NCI-H748 treated with DMSO at 0.1 percent for 48 hours (cell line): Measurements from ENCODE around the gene CCDC30.
"Not testable (repeated sequence)": the region's sequence is repeated elsewhere in the genome, so short reads cannot be mapped to it uniquely, and the experiment has no call there.

Source experiments
- DNase-seq: peaks from one replicate; lab custom pipeline; 2025; lab: John Stamatoyannopoulos, UW

The CCDC30 gene

GRCh38 chr1:42453386-42453785, 9.7 kb upstream of the CCDC30 start:
- DNase-seq = no peak

- no peak for DNase-seq
Measured at GRCh38 chr1:42454403-42454802, 8.7 kb upstream of the CCDC30 start.

DNA sequence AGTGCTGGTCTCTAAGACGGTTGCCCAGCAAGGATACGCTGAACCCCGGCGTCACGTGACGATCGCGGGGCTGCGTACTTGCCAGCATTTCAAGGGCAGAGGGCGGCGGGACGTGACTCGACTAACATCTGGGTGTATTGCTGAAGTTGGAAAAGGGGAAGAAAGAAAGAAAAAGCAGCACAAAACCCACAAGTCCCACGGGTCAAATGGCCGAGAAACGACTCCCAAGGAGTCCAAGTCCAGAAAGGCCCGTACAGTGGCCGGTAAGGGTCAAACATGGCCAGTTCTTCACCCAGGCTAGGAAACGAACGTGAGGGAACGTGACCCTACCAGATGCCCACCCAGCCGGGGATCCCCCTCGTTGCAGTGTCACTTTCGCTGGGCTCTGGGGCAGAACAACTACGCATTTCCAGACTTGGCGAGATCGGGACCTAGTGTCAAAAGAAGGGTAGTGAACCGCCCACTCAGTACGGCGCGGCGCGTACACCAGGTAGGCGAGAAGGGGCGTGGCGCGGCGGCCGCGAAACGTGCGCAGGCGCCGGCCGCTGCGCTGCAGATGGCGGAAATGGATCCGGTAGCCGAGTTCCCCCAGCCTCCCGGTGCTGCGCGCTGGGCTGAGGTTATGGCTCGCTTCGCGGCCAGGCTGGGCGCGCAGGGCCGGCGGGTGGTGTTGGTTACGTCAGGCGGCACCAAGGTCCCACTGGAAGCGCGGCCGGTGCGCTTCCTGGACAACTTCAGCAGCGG, 6.9 kb upstream of the CCDC30 start, which contains the start of the genes PPCS and ZMYND12:
PPCS (plus strand) TSS at position 534 of the 744 bp plus-strand sequence; CDS start at position 557, 23 bp downstream.
ZMYND12 (minus strand) TSS at position 13 of the 744 bp plus-strand sequence. CDS start 25 bp downstream, outside the sequence.
- peak; percentile 100 for DNase-seq

DNA sequence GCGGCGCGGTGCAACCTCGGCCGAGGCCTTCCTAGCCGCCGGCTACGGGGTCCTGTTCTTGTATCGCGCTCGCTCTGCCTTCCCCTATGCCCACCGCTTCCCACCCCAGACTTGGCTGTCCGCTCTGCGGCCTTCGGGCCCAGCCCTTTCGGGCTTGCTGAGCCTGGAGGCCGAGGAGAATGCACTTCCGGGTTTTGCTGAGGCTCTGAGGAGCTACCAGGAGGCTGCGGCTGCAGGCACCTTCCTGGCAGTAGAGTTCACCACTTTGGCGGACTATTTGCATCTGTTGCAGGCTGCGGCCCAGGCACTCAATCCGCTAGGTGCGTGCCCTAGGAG, 6.4 kb upstream of the CCDC30 start:
- peak; percentile 99 for DNase-seq

DNA sequence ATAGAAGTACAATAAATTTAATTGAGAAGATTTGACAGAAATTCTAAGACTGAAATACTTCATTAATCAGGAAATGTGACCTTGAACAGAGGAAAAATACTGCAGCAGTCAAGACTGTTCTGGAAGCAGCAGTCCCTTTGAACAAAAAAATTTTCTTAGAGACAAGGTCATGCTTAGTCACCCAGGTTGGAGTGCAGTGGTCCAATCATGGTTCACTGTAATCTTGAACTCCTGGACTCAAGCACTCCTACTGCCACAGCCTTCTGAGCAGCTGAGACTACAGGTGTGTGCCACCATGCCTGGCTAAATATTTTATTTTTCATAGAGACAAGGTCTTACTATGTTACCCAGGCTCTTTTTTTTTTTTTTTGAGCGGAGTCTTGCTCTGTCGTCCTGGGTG, 1.9 kb upstream of the CCDC30 start:
- no peak for DNase-seq

DNA sequence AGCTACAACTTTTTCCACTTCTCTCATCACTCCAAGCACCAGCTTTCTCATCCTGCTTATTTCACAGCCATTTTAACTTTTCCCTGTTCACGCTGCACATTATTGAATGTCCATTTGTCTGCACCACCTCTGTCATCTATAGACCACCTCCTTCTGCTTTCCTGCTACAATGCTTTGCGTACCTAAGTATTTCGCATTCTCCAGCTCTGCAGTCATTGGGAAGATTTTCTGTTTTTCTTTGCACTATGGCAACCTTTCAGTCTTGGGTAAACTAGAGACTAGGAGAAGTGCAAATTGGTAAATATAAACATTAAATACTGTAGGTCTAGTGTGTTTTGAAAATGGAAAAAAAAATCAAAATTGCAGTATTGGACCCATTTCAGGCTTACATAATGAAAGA, 835 bp downstream of the CCDC30 start:
- peak; percentile 99 for DNase-seq

GRCh38 chr1:42466030-42466429, 2.9 kb downstream of the CCDC30 start:
- no peak for DNase-seq

- DNase-seq = no peak
Measured at GRCh38 chr1:42469727-42470126, 6.6 kb downstream of the CCDC30 start.

DNA sequence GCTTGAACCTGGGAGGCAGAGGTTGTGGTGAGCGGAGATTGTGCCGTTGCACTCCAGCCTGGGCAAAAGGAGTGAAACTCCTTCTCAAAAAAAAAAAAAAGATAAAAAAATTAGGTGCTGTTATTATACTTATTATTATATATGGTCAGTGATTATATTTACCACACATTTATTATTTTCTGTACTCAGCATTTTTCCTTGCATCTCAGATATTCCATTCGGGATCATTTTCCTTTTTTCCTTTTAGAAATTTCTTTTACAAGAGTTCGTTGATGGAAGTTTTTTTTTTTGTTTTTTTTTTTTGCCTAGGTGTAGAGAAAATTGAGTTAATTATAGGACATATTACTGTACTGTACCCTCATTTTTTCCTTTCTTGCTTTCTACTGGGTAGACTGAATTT, 13.5 kb downstream of the CCDC30 start:
- no peak for DNase-seq

DNA sequence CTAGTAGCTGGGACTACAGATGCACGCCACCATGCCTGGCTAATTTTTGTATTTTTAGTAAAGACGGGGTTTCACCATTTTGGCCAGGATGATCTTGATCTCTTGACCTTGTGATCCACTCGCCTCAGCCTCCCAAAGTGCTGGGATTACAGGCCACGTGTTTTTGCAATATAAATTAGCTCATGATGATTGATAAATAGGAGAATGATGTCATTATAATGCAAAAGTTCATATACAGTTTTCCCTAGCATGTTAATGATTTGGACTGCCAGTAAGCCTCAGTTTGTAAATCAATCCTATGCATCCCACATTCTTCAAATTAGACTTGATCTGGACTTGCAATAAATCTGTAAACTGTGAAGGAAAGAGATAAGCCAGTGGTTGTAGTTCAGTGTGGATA, 14.3 kb downstream of the CCDC30 start:
- DNase-seq = not testable (repeated sequence)

DNA sequence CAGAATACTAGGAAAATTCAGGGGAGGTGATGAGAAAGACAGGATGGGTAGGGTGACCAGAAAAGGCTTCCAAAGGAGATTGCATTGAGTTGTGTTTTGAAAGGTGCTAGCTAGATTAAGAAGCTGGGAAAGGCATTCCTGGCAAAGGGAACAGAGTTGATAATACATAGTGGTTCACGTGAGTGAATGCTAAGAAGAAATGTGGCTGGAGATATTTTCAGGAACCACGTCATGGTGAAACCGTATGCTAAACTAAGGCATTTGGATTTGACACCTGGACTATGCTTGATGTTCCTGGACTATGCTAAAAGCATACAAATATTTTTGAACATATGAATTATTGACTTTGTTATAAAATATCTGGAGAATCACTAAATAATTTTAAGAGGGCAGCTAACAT, 14.7 kb downstream of the CCDC30 start:
- no peak for DNase-seq

GRCh38 chr1:42479621-42480020, 16.5 kb downstream of the CCDC30 start:
- DNase-seq = no peak

GRCh38 chr1:42480921-42481320, 17.8 kb downstream of the CCDC30 start:
- no peak for DNase-seq

GRCh38 chr1:42482635-42483153, 19.6 kb downstream of the CCDC30 start:
- DNase-seq = no peak

GRCh38 chr1:42484382-42484781, 21.3 kb downstream of the CCDC30 start:
- DNase-seq = no peak

- DNase-seq = no peak
Measured at GRCh38 chr1:42490237-42490636, 27.2 kb downstream of the CCDC30 start.

DNA sequence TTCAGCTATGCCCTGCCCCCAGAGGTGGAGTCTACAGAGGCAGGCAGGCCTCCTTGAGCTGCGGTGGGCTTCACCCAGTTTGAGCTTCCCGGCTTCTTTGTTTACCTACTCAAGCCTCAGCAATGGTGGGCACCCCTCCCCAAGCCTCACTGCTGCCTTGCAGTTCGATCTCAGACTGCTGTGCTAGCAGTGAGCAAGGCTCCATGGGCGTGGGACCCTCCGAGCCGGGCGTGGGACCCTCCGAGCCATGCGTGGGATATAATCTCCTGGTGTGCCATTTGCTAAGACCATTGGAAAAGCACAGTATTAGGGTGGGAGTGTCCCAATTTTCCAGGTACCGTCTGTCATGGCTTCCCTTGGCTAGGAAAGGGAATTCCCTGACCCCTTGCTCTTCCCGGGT, 38.9 kb downstream of the CCDC30 start:
- not testable (repeated sequence) for DNase-seq

GRCh38 chr1:42504535-42505128, 41.5 kb downstream of the CCDC30 start:
- DNase-seq = no peak

DNA sequence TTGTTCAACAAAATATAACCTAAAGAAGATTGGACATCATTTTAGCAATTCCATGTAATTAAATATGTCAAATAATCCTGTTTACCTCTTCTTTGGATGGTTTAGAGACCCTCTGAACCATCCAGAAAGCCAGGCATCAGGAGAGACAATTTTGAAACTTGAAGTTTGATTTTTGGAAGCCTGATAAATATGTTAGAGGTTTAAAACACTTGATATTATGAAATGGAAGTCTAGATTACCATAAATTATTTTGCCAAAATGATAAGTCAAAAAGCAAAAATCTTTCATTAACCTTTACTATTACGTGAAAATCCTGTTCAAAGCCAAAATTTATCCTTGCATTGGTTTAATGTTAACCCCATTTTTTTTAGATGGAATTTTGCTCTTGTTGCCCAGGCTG, 43.5 kb downstream of the CCDC30 start:
- DNase-seq = no peak

DNA sequence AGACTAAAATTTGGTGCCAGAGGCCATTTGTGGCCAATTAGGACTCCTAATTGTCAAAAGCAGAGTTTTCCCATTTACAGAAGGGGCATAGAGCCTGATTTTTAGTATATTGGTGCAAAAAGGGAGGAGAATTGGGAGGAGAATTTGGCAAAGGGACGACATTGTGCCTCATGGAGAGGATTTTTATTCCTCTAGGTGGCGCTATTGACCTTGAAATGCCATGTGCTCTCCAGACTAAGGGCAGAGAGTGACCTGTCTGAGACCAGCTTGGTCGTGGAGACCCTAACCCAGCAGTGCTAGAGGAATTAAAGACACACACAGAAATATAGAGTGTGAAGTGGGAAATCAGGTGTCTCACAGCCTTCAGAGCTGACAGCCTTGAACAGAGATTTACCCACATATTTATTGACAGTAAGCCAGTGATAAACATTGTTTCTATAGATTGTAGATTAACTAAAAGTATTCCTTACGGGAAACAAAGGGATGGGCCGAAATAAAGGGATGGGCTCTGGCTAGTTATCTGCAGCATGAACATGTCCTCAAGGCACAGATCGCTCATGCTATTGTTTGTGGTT, 48.6 kb downstream of the CCDC30 start:
- DNase-seq = not testable (repeated sequence)

- DNase-seq = no peak
Measured at GRCh38 chr1:42518908-42519307, 55.8 kb downstream of the CCDC30 start.

DNA sequence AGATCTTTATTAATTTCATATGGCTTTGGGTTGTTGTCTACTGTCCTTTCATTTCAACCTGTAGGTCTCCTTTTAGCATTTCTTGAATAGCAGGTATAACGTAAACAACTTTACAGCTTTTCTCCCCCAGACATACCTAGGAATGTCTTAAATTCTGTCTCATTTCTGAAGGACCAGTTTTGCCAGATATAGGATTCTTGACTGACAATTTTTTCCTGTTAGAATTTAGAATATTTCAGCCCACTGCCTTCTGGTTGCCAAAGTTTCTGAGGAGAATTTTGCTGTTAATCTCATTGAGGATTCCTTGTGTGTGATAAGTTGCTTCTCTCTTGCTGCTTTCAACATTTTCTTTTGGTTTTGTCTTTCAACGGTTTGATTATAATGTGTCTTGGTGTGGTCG, 60.1 kb downstream of the CCDC30 start:
- DNase-seq = no peak

- DNase-seq = no peak
Measured at GRCh38 chr1:42524330-42524729, 61.2 kb downstream of the CCDC30 start.
